Measurements from ENCODE around the gene METTL21C. TPM values are rescaled to one million over a fixed set of nuclear protein-coding genes. Genes with fewer than 3 reads are reported as not detected.

METTL21C gene
- total RNA-seq: not detected

DNA sequence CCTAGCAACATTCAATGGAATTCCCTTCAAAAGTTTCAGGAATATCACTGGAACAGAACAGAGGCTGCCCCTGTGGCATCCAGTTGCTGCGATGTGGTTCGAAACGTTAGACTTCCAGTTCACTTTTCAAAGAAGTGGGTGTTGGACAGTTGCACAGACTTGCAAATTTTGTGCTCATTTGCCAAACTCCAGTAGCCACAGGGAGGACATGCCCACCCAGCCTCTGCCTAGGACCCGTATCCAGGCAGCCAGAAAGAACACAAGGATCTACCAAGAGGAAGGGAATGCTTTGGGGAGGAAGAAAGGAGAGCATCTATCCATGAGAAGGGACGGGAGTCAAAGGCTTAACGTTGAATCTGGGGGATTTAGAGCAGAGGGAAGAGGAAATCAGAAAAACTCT, at the start of gene METTL21C:
TSS of gene METTL21C (minus strand) at position 108 of the 400 bp plus-strand sequence. CDS start 546 bp downstream, outside the sequence.
- no peak for ATAC-seq

DNA sequence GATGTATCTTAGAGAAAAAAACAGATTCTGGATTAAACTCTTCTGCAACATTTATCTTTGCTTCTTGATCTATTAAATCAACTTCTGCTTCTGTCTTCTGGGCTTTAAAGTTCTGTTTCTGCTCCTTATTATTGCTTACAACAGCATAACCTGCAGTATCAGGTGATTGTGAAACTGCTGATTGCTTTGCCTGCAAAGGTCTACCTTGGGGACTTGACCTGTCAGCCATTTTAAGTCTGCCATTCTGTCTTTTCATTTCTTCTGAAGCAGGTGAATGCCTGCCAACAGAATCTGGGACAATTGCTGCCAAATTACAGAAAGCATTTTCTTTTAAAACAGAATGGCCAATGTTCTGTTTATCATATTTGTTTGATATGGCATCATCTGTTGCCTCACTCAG, 47.7 kb upstream of the METTL21C start:
- ATAC-seq: no peak

DNA sequence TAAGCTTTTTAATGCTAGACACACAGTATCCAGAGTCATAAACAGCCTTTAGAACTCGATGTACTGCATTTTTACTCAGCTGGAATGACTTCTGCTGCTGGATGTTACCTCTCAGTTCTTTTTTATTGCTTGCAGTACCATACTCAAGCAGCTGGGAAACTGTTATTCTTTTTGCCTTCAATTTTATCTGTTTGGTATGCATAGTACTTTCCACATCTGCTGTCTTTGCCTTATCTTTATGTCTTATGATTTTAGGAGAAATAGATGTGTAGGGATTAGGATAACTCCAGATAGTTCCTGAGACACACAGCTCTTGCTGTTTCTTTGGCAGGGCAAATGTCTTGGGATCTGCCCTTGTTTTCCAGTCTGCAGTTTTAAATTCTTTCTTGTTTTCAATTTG, 47.3 kb upstream of the METTL21C start:
- ATAC-seq: no peak

DNA sequence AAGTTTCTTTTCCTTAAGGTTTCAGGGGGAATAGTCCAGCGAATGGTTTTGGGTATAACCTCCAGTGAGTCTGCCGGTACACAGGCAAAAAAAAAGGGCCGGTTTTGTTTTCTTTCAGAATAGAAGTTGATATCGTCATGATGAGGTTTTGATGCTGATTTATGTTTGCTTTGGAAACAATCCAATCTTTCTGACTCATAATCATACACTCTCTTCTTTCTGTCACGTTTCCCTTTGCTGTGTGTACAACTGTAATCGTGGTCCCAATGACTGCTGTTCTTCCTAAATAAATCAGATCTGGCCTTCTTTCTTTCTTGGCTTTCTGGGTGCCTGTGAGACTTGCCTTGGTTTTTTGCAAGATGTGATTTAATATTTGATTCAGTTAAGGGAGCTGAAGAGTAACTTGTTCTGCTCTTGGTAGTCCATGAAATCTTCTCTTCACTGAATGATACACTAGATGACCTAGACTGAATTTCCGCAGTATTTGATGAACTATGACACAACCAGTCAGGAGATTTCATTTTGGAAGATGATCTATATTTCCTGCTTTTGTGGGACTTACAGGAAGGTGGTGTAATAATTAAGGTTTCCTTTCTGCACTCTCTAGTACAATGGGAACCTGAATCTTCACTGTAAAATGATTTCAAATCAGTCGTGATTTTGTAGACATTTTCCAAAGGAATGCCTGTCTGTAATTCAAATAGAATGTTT, 34.9 kb upstream of the METTL21C start:
- peak; percentile 62 for ATAC-seq

DNA sequence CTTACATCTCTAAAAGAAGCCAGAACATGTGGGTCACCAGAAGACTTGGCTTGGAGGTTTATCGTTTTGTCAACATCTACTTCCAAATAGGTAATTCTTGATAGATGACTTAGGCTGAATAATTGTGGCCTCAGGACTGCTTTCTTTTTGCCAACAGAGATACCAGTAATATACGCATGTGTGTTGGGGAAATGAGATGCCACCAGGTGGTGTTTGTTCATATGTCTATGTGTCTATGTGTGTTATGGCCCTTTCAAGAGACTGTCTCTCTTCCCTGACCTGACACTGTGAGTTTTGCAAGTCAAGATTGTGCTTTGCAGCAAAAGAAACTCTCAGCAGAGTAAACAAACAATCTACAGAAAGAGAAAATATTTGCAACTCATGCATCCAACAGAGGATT, 31.6 kb upstream of the METTL21C start:
- ATAC-seq: no peak

DNA sequence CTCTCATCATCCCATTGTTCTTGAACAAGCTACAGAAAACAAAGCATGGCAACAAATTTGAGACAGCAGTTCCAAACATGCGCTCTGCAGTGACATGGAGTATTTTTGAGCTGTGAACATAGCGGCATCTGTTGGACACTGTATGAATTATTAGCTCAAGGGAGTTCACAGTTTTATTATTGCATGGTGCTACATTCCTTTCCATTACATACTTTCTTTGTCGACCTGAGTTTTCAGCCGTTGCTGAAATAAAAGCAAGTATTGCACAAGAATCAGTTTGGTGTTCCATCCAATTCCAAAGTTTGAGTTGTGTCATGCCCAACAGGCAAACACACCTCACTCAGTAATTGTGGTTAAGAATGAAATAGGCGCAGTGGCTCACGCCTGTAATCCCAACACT, 30.1 kb upstream of the METTL21C start:
- peak; percentile 95 for ATAC-seq

DNA sequence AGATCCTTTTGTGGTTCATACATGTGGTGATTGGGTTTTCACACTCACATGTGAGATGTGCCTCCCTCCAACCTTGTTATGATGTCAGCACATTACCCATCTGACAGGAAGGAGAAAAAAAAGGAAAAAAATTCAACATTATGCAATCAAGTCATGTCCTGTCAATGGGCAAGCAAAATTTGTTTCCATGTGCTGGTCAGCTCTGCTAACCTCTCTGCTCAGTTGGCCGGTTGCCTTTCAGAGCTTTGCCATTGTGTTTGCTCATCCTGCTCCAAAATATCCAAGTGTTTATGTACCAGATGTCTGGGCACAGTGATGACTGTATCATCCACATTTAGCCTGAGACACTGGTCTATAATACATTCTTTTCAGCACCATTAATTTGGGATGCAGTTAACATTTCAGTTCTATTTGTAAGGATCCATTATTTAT, 27.0 kb upstream of the METTL21C start:
- no peak for ATAC-seq

DNA sequence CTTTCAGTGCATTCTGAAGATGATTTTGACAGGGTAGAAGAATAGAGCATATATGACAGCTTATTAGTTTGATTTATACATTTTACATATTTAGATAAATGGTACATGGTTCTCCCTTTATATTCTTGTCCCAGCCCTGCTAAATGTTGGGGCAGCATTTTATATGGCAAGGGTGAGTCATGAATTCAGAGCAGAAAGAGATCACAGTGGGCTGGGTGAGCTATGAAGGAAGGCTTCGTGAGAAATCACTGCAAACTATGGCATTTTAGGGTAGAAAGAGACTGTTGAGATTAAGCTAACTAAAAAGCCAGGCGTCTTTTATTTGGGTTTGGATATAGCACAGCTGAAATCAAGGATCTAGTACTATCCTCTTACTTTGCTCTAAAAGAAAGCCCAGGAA, 23.9 kb upstream of the METTL21C start:
- ATAC-seq: no peak

DNA sequence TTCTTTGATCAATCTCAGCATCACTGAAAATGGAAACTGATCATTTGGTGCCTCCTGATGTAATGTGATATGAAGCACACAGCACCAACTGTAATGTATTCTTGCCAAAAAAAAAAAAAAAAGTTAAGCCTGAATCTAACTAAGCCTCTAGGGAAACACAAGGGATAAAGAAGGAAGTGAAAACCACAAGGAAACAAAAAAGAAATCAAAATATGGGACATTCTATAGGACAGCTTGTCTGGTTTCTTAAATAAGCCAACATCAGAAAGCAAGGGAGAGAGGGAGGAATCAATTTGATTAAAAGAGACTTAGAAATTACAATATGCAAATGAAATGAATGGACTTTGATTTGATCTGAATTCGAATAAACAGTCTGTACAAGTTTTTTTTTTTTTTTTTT, 20.6 kb upstream of the METTL21C start:
- ATAC-seq: no peak

DNA sequence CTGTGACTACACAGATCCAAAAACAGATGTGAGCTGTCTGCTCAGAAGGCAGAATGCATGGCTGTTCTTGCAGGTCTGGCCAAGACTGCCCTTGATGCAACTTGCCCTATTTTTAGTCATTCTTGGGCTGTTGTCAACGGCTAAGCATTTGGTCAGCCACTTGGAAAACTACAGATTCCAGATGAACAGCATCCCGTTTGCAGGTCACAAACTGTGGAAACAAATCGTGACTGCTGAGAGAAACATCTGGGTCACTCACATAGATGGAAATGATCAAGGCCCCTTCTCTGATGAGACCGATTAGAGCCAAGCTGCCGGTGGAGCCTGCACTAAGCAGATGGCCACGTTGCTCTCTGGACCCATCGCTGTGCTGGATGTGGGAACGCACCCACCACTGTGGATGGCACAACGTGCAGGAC, 15.4 kb upstream of the METTL21C start:
- ATAC-seq: no peak

DNA sequence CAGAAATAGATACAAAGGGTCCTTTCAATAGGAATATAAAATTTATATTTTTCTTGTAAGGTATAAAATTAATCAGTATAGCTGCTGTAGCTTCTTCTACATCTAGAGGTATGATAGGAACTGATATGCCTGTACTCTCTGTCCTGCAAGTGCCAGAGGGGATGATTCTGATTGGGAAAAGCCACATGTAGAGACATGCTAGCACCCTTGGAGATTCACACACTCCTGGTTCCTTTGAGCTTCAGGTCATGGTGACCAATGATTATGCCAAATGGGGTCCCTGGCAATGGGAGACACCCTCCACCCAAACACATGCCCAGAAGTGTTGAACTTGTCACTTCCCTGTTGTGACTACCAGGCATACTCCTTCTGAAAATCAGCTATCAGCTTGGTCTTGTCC, 14.7 kb upstream of the METTL21C start:
- no peak for ATAC-seq

DNA sequence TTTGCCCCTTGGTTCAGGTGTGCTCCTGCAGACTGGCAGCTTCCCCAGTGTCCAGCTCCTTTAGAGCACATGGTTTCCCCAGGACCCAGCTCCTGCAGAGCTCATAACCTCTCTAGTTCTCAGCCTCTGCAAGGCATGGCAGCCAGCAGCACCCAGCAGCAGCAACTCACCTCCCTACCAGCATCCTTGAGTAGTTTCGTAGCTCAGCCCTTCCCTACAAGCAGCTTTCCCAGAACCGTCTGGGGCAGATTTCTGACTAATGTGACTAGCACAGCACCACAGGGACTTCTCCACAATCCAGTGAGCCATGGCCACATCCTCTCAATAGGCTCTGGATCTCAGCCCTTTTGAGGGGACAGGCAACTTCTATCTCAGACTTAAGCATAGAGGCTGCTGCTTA, 14.1 kb upstream of the METTL21C start:
- ATAC-seq: no peak

DNA sequence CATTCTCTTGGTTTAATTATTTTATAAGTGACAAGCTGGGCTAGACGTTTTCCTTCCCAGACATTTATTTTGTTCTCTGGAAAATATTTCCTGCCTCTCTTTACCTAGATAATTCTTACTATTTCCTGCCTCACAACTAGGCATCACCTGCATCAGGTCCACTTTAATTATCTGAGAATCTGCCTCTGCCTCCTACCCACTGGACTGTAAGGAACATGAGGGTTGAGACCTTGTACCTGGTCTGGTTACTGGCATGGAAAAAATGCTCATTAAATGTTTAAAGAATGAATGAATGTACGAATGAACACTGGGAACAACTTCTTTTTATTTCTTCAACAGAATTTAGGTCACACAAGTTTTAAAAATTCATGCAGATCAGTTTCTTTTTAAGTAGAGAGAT, 13.4 kb upstream of the METTL21C start:
- no peak for ATAC-seq

DNA sequence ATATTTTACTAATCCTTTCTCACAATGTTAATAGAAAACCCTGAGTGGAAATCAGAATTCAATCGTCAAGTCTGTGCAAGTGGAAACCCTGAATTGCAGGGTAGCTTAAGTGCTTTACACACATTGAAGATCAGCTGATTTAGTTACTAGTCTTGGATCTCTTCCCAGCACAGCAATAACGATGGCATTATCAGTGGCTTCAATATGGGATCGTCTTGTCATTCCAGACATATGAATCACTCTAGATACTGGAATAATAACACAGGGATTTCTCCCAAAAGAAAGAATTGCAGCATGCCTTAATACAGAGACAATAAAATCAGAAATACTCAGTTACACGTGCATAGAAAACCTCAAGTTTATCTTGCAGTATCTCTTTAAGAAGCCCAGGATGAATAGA, 12.6 kb upstream of the METTL21C start:
- peak; percentile 90 for ATAC-seq

DNA sequence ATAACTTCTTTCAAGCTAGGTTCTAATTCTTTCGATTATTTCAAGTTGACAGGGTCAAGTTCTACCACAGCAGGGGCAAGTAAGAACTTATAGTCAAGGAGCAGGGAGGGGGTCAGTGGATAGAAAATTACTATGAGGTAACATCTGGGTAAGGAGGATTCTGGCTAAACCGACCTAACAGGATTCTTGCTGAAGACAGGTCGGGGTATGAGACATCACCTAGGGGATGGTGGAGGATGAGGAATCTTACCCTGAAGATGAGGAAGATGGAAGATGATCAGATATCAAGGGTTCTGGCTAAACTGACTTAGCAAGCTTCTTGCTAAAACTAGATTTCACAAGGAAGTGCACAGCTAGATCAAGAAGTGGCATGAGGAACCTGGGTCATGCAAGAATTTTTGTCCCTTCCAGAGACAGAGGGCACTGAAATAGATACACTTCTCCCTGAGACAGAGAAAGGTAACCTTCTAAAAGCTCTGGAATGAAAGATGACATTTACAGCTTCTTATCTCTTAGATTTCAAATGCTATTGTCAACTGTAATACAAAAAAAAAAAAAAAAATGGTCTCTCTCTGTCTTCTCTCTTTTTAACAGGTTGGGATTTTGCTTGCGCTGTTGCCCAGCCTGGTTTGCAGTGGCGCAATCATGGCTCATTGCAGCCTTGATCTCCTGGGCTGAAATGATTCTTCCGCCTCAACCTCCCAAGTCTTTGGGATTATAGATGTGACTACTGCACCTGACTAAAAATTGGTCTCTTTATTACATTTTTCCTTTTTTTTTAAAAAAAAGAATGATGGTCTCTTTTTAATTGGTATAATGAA, 9.6 kb upstream of the METTL21C start:
- peak; percentile 50 for ATAC-seq

DNA sequence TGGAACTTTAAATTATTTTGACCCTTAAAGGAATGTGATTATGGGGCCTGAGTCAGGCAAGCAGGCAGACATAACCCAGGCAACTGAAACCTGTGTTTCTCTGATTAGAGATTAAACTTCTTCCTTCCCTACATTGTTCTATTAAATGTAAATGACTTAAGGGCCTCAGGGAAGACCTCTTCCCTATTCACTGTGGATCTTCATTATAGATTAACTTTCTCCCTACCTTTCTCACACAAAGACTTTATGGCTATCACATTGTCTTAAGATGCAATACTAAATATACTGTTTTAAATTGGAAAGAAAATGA, 8.8 kb upstream of the METTL21C start:
- ATAC-seq: no peak

DNA sequence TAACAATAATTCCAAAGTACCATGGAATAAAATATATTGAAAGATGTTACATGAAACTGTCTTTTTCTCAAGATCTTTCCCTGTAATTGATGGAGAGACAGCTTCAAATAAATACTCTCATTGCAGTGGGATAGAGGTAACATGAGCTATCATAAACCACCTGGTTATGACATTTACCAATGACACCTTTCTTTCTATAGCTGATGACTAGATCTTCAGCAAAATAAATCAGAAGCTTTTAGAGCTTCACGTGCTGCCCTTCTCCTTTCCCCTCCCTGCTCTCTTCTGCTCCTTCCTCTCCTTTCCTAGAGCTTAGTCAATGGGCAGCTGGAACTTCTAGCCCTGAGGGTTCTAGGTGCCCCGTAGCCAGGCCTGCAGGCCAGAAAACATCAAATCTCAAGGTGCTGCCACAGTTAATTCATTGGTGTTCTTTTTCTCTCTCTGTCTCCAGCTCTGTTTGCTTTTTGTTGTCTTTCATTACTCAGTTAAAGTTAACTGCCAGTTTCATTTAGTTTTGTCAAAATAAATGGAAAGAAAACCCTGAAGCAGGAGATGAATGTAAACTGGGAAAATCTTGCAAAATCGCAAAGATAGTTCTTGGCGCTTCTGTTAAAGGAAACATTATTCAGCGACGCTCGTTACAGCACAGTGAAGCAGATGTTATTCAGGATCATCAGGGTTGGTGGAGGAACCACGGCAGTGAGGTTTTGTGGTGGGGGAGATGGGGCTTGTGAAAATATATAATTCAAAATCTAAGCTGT, 8.3 kb upstream of the METTL21C start:
- no peak for ATAC-seq

DNA sequence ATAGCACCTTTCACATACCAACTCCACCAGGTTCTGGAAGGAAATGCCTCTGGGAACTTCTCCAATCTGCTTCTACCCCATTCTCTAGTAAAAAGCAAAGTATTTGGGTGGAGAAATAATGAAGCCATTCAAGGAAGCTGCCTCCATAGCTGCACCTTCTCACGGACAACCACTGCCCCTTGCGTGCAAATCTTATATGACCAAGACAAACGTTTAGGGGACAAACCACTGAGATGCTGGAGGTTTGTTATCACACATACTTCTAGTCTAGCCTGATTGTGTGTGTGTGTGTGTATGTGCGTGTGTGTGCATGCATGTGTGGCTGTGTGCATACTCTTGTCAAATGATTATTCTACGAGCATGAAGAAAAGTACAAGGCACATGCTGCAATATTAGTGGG, 6.5 kb upstream of the METTL21C start:
- ATAC-seq: no peak

DNA sequence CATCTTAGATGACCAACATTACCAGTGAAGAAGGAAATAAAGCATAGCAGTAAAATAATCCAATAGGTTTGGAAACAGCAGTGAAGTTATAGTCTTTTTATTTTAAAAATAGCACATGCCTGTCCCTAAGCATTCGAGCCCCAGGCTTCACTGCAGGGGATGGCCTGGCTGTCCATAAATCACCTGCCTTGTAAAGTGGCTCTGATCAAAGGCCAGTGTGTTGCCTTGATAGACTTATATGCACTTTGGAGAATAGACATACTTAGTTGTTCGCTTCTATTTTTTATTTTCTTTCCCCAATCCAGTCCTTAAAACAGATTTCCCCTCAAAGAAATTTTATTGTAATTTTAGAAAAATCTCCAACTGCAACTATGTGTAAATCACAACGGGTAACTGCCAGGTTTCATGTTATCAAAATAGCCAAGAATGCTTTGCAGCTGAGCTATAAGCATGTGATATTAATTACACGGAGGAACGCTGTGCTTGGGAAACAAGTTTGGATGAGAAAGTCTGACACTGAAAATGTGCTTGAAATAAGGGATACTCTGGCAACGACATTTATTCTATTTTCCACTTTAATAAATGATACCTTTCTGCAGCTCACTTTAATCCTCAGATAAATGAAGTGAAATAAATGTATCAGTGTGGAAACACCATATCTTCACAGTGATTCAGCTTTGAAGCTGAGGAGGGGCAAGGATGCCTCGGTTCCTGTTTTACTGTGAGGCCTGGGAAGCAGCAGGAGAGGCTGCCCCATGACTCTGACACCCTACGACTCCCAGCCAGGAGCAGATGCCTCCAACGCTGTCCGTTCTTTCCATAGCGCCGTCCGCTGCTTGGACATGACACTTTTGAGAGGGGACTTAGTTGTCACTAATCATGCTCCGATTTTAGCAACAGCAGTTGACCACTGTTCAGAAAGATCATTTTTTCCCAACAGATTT, 5.5 kb upstream of the METTL21C start:
- no peak for ATAC-seq

DNA sequence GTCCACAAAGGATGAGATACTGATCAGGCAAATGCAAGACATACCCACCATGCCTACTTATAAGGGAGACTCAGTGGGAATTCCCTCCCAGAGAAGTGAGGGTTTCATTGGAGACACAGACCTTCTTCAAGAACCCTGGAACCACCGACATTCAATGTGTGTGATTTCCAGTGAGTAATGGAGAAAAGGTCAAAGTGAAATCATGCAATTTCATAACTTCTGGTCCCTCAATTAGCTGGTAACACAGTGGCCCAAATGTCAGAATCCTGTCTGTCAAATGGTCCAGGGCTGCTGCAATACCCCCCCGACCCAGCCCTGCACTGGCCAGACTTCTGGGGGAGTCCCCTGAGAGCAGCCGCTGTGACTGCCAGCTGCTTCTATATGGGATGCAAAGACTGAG, 4.7 kb upstream of the METTL21C start:
- no peak for ATAC-seq

DNA sequence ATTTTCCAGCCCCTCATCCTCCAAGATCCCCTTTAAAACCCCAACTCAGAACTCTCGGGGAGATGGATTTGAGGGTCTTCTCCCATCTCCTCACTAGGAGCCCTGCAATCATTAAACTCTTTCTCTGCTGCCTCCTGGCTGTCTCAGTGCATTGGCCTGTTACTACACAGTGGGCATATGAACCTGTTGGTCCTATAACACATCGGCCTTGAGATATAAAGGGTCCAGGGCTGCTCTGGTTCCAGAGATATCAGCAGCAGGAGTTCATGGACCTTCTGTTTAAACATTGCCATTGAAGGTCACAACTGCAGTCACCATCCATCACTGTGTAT, 3.8 kb upstream of the METTL21C start:
- ATAC-seq: no peak

DNA sequence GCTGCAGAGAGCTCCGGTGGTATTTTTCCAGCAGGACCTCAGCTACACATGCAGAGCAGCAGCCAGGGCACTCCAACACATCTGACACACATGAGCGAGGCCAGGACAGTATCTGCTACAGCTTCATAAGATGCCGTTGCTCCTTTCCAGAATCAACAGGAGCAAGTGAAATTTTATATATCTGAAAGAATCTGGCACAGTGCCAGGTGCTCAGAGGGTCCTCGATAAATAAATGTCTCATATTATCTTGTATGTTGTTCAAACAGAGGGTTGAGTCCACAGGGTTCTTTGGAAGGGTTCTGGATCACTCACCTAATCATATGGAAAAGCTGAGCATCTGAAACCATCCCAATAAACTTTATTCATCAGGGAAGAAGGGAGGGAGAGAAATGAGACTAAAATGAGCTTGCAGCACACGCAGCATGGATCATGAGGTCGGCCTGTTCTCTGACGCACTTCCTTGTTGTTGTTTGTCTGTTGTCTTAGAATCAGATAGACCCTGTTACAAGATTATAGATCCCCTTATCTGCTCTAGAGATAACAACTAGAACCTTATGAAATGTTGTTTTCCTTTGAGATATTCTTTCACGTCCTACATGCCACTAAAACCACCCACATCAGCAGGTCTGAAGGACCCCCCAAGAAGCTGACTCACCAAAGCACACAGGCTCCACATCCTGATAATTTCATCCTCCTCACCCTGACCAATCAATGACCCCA, 3.2 kb upstream of the METTL21C start:
- no peak for ATAC-seq
